NCI-H2196 (cell line): ENCODE measurements around the gene TEX19.
"Not testable (repeated sequence)": the region's sequence is repeated elsewhere in the genome, so short reads cannot be mapped to it uniquely, and the experiment has no call there.

Source experiments
- DNase-seq: peaks from one replicate; lab custom pipeline; 2025; ENCODE audit not compliant: unreplicated experiment; lab: John Stamatoyannopoulos, UW

Gene TEX19

GRCh38 chr17:82334204-82334621 lies 24.8 kb upstream of the TEX19 start:
- no peak for DNase-seq

GRCh38 chr17:82334622-82335394 lies 24.2 kb upstream of the TEX19 start:
- peak; percentile 54 for DNase-seq

- DNase-seq: no peak
Measured at GRCh38 chr17:82338858-82339633, 20.0 kb upstream of the TEX19 start.

- no peak for DNase-seq
Measured at GRCh38 chr17:82339634-82340580, 19.1 kb upstream of the TEX19 start.

GRCh38 chr17:82342361-82343079 lies 16.5 kb upstream of the TEX19 start:
- DNase-seq: no peak

GRCh38 chr17:82343560-82343959 lies 15.5 kb upstream of the TEX19 start:
- peak; percentile 61 for DNase-seq

GRCh38 chr17:82344175-82344907 lies 14.7 kb upstream of the TEX19 start:
- no peak for DNase-seq

- DNase-seq: no peak
Measured at GRCh38 chr17:82345151-82345976, 13.7 kb upstream of the TEX19 start.

- DNase-seq: no peak
Measured at GRCh38 chr17:82346342-82347300, 12.4 kb upstream of the TEX19 start.

- DNase-seq: not testable (repeated sequence)
Measured at GRCh38 chr17:82347994-82348393, 11.1 kb upstream of the TEX19 start.

- no peak for DNase-seq
Measured at GRCh38 chr17:82348434-82348833, 10.6 kb upstream of the TEX19 start.

GRCh38 chr17:82348866-82349265 lies 10.2 kb upstream of the TEX19 start:
- no peak for DNase-seq

- no peak for DNase-seq
Measured at GRCh38 chr17:82349287-82349701, 9.8 kb upstream of the TEX19 start.

GRCh38 chr17:82350182-82351030 lies 8.6 kb upstream of the TEX19 start:
- DNase-seq: no peak

- DNase-seq: no peak
Measured at GRCh38 chr17:82351254-82351712, 7.8 kb upstream of the TEX19 start.

GRCh38 chr17:82351713-82352488 lies 7.1 kb upstream of the TEX19 start:
- DNase-seq: peak; percentile 98
